CD4-positive, alpha-beta T cell (primary cell): Measurements from ENCODE around the gene ESRRB. TPM values are rescaled to one million over a fixed set of nuclear protein-coding genes. Genes with fewer than 3 reads are reported as not detected.

Experiments
- ATAC-seq: fragments of 200-7000 bp; cut with Tn5 transposase; one replicate; pipeline ENCODE4 v1.10.0; 2022; ENCODE audit warnings: mild to moderate bottlenecking; ENCODE audit not compliant: poor library complexity
- CTCF ChIA-PET: fragments of 350-600 bp; sonication (Branson Sonifier 250); formaldehyde crosslinking; loops from one replicate; lab custom pipeline; 2021; ENCODE audit warnings: antibody characterized with exemption, inconsistent platforms; lab: Charles Lee
- POLR2A ChIA-PET: fragments of 350-600 bp; sonication (Branson Sonifier 250); formaldehyde crosslinking; loops from one replicate; lab custom pipeline; 2021; ENCODE audit warnings: antibody characterized with exemption, inconsistent platforms; lab: Charles Lee
- DNase-seq, 14 experiments: peaks; one replicate each; pipeline ENCODE4 v3.0.0-alpha.2; 2013 to 2020; ENCODE audit warnings: mixed read lengths in 2 of 14
- H3K27ac ChIP-seq, 2 donors: one replicate each; pipeline versions ENCODE4 v1.5.1 to v1.7.0; 2013; ENCODE audit warnings: low read length in 2 of 2, low read depth in 1 of 2, mild to moderate bottlenecking in 1 of 2
- H3K27me3 ChIP-seq, 2 experiments: 1 replicate in 1 of 2; 2 replicates in 1 of 2; pipeline versions ENCODE4 v1.6.1 to v1.7.0; 2013; ENCODE audit warnings: low read length in 2 of 2, control low read depth in 1 of 2, mild to moderate bottlenecking in 1 of 2, moderate library complexity in 1 of 2; ENCODE audit not compliant: insufficient read depth in 2 of 2, control insufficient read depth in 1 of 2
- H3K36me3 ChIP-seq: one replicate; pipeline ENCODE4 v1.6.1; 2013; ENCODE audit warnings: low read length, control low read depth; ENCODE audit not compliant: insufficient read depth
- H3K4me1 ChIP-seq: one replicate; pipeline ENCODE4 v1.6.1; 2013; ENCODE audit warnings: low read length, control low read depth; ENCODE audit not compliant: insufficient read depth
- H3K4me3 ChIP-seq: one replicate; pipeline ENCODE4 v1.5.1; 2013; ENCODE audit warnings: mild to moderate bottlenecking, low read length, moderate library complexity
- H3K9me3 ChIP-seq, 2 experiments: 1 replicate in 1 of 2; 2 replicates in 1 of 2; pipeline versions ENCODE4 v1.6.1 to v1.7.0; 2013; ENCODE audit warnings: low read length in 2 of 2, mild to moderate bottlenecking in 2 of 2, control low read depth in 1 of 2, moderate library complexity in 1 of 2; ENCODE audit not compliant: control insufficient read depth in 1 of 2, insufficient read depth in 1 of 2
- H3K27ac Mint-ChIP-seq: one replicate; pipeline ENCODE4 v1.8.0; 2020; ENCODE audit warnings: mixed read lengths
- H3K27me3 Mint-ChIP-seq: one replicate; pipeline ENCODE4 v1.8.0; 2021; ENCODE audit warnings: mixed read lengths
- H3K36me3 Mint-ChIP-seq: one replicate; pipeline ENCODE4 v1.8.0; 2021; ENCODE audit warnings: low read depth, mixed read lengths
- H3K4me1 Mint-ChIP-seq: one replicate; pipeline ENCODE4 v1.8.0; 2021; ENCODE audit warnings: low read depth, mixed read lengths
- H3K4me3 Mint-ChIP-seq: one replicate; pipeline ENCODE4 v1.8.0; 2020; ENCODE audit warnings: mild to moderate bottlenecking, mixed read lengths
- H3K9me3 Mint-ChIP-seq: one replicate; pipeline ENCODE4 v1.8.0; 2020; ENCODE audit warnings: mixed read lengths
- intact Hi-C, 2 experiments: fragments of 100-400 bp; cut with DNase I in 1 of 2; cut with micrococcal nuclease in 1 of 2; formaldehyde crosslinking; loops; one replicate each; pipeline versions ENCODE4 v1.15.1 to v1.9.0; 2023 to 2025; cut with DNase I, micrococcal nuclease
- total RNA-seq, 174 experiments: library from RNA in 2 of 174; stranded (reverse) in 2 of 174; gene quantifications; one replicate each; pipeline ENCODE4 v1.2.3 and lab custom pipeline; 2021 to 2026
- TF ChIP-seq, protein P1 (sequence below): fragments of 200-600 bp; IDR thresholded peaks from one replicate; pipeline ENCODE4 v1.8.0; 2022; ENCODE audit warnings: antibody characterized with exemption, mild to moderate bottlenecking

ESRRB gene
- total RNA-seq, 2 experiments from 2014 or later: 0.17 to 0.27 TPM

DNA sequence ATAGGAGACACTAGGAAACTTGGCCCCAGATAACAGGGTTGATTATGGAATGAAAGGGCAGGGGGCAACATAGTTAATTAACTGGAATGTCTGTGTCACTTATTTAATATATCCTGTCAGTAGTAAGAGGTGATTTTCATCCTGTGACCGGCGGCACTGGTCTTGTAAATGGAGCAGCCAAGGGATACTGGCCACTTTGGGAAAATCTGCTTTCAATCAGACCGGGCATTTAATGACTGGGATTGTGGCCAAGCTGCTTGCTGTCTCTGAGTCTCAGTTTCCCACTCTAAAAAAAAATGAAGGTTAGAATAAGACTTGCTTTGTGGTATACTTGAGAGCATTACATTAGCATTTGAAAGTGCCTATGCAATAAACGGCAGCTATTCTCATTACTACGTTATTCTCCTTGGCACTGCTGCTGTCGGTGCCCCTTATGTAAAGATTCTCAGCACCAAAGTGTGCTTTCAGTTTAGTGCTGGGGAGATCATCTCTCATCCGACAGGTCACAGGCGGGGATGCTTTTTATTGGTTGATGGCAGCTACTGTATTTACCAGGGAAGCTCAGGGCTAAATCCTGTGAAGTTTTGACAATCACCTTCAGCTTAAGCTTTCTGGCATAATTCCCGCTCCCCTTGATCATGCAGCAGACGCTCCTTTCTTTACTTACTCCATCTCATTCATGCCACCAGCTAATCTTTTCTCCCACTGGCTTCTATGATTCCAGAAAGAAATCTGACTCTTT, 162.1 kb downstream of the ESRRB start:
- peaks cover 32% of the 10 kb centered on the region for H3K27me3 Mint-ChIP-seq
- Histone ChIP-seq H3K27me3 (peaks cover 0 to 4% of the 10 kb centered on the region in 2 experiments), H3K4me1 (no peaks in the 10 kb centered on the region), H3K36me3 (no peaks in the 10 kb centered on the region), H3K4me3 (no peak overlapping the region), H3K27ac (no peak overlapping the region), H3K9me3 (no peaks in the 10 kb centered on the region)
- ATAC-seq (no peak), DNase-seq (no peak)
- TF ChIP-seq, protein P1, sequence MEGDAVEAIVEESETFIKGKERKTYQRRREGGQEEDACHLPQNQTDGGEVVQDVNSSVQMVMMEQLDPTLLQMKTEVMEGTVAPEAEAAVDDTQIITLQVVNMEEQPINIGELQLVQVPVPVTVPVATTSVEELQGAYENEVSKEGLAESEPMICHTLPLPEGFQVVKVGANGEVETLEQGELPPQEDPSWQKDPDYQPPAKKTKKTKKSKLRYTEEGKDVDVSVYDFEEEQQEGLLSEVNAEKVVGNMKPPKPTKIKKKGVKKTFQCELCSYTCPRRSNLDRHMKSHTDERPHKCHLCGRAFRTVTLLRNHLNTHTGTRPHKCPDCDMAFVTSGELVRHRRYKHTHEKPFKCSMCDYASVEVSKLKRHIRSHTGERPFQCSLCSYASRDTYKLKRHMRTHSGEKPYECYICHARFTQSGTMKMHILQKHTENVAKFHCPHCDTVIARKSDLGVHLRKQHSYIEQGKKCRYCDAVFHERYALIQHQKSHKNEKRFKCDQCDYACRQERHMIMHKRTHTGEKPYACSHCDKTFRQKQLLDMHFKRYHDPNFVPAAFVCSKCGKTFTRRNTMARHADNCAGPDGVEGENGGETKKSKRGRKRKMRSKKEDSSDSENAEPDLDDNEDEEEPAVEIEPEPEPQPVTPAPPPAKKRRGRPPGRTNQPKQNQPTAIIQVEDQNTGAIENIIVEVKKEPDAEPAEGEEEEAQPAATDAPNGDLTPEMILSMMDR: no peak
- no peak overlapping the region for H3K27ac Mint-ChIP-seq
- no peaks in the 10 kb centered on the region for H3K36me3 Mint-ChIP-seq
- ChIA-PET CTCF (no interaction called here), POLR2A (no interaction called here)
- no peaks in the 10 kb centered on the region for H3K9me3 Mint-ChIP-seq
- H3K4me1 Mint-ChIP-seq: no peaks in the 10 kb centered on the region
- intact Hi-C loops: no loop called here
- no peak overlapping the region for H3K4me3 Mint-ChIP-seq

DNA sequence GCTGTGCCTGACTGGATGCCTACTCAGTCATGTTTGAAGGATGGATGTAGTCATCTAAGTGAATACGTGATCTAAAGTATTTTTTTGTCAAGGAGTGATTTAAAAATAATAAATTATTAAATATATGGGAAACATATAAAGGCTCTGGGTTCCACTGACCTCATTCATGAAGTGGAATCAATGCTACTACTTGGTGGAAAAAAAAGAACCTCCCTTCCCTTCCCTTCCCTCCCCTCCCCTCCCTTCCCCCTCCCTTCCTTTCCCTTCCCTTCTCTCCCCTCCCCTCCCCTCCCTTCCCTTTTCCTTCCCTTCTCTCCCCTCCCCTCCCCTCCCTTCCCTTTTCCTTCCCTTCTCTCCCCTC, 162.7 kb downstream of the ESRRB start:
- H3K9me3 Mint-ChIP-seq: no peaks in the 10 kb centered on the region
- no peak overlapping the region for H3K4me3 Mint-ChIP-seq
- no peaks in the 10 kb centered on the region for H3K36me3 Mint-ChIP-seq
- Histone ChIP-seq H3K36me3 (no peaks in the 10 kb centered on the region), H3K4me1 (no peaks in the 10 kb centered on the region), H3K4me3 (no peak overlapping the region), H3K27me3 (peaks cover 0 to 4% of the 10 kb centered on the region in 2 experiments), H3K27ac (no peak overlapping the region), H3K9me3 (no peaks in the 10 kb centered on the region)
- TF ChIP-seq, protein P1: no peak
- ATAC-seq (no peak), DNase-seq (no peak)
- no peaks in the 10 kb centered on the region for H3K4me1 Mint-ChIP-seq
- H3K27me3 Mint-ChIP-seq: peaks cover 29% of the 10 kb centered on the region
- ChIA-PET CTCF (no interaction called here), POLR2A (no interaction called here)
- intact Hi-C loops: no loop called here
- no peak overlapping the region for H3K27ac Mint-ChIP-seq

DNA sequence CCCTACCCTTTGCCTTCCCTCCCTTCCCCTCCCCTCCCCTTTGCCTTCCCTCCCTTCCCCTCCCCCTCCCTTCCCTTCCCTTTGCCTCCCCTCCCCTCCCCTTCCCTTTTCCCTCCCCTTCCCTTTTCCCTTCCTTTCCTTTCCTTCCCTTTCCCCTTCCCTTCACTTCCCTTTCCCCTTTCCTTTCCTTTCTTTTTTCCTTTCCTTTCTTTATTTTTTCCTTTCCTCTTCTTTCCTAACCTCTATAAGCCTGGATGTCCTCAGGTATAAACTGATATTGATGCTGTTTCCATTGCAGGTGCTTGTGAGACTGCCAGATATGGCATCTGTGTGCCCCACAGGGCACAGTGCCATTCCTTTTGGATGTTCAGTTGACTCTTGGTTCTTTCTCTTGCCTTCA, 163.2 kb downstream of the ESRRB start:
- Histone ChIP-seq H3K4me3 (no peak overlapping the region), H3K9me3 (no peaks in the 10 kb centered on the region), H3K27me3 (peaks cover 0 to under 1% of the 10 kb centered on the region in 2 experiments), H3K4me1 (no peaks in the 10 kb centered on the region), H3K36me3 (no peaks in the 10 kb centered on the region), H3K27ac (no peak overlapping the region)
- Mint-ChIP-seq H3K4me1 (no peaks in the 10 kb centered on the region), H3K27me3 (peaks cover 29% of the 10 kb centered on the region), H3K36me3 (no peaks in the 10 kb centered on the region), H3K9me3 (no peaks in the 10 kb centered on the region), H3K4me3 (no peak overlapping the region), H3K27ac (no peak overlapping the region)
- intact Hi-C loops: no loop called here
- TF ChIP-seq, protein P1: no peak
- no peak for ATAC-seq
- ChIA-PET POLR2A (no interaction called here), CTCF (no interaction called here)
- DNase-seq: no peak
